WTC11 (cell line): ENCODE data around the gene HVCN1.

Experiments
- ATF1 ChIP-seq: sonication (generic); formaldehyde crosslinking; IDR thresholded peaks from 2 replicates; pipeline ENCODE4 v1.8.1; 2023; ENCODE audit warnings: mild to moderate bottlenecking, moderate library complexity, missing genetic modification reagents
- ATF3 ChIP-seq: sonication (generic); formaldehyde crosslinking; conservative IDR thresholded peaks from 2 replicates; pipeline ENCODE4 v1.8.1; 2022; ENCODE audit warnings: mild to moderate bottlenecking, missing genetic modification reagents
- CTCF ChIP-seq: fragments of 200-600 bp; IDR thresholded peaks from 2 replicates; pipeline ENCODE4 v1.8.0; 2022; ENCODE audit warnings: antibody characterized with exemption
- GABPB1 ChIP-seq: sonication (generic); formaldehyde crosslinking; IDR thresholded peaks from 2 replicates; pipeline ENCODE4 v1.8.1; 2023; ENCODE audit warnings: mild to moderate bottlenecking, missing genetic modification reagents
- PRDM15 ChIP-seq: sonication (generic); formaldehyde crosslinking; IDR thresholded peaks from 2 replicates; pipeline ENCODE4 v1.8.0; 2022; ENCODE audit warnings: missing genetic modification reagents
- STAT6 ChIP-seq: sonication (generic); formaldehyde crosslinking; conservative IDR thresholded peaks from 2 replicates; pipeline ENCODE4 v1.8.1; 2023; ENCODE audit warnings: mild to moderate bottlenecking, low read depth, missing genetic modification reagents, moderate library complexity

GRCh38 chr12:110721570-110721969, 32.7 kb upstream of the HVCN1 start:
- TF ChIP-seq CTCF (no peak), PRDM15 (CRISPR knock-in tag) (no peak), STAT6 (CRISPR knock-in tag) (no peak), GABPB1 (CRISPR knock-in tag) (no peak), ATF3 (CRISPR knock-in tag) (no peak), ATF1 (CRISPR knock-in tag) (no peak)
